HepG2 (cell line): Measurements from ENCODE around the gene BLID. TPM values are rescaled to one million over a fixed set of nuclear protein-coding genes. Genes with fewer than 3 reads are reported as not detected.

ENCODE experiments used
- ATAC-seq: fragments of 200-7000 bp; cut with Tn5 transposase; 3 replicates; pipeline ENCODE4 v1.9.1; 2020; ENCODE audit warnings: mild to moderate bottlenecking, moderate library complexity
- BruUV-seq: library from RNA; stranded (reverse); fragments of 400-500 nt; replicated peaks from 2 replicates; lab custom pipeline; 2021; lab: Mats Ljungman, UMichigan
- CTCF ChIA-PET: fragments of 300-600 bp; formaldehyde crosslinking; extraction: SDS; loops from one replicate; lab custom pipeline; 2021; ENCODE audit warnings: low total read pairs, inconsistent platforms, low intra/inter-chr PET ratio; lab: Yijun Ruan, JAX
- POLR2A ChIA-PET: fragments of 350-600 bp; sonication (Branson Sonifier 250); formaldehyde crosslinking; loops from one replicate; lab custom pipeline; 2020; ENCODE audit warnings: antibody characterized with exemption, inconsistent platforms; lab: Yijun Ruan, JAX
- DNase-seq: peaks from one replicate; pipeline ENCODE4 v3.0.0-alpha.2; 2015; ENCODE audit warnings: low spot score
- FAIRE-seq: peaks from 3 replicates; lab custom pipeline; 2011; peaks lifted over from hg19 to GRCh38; lab: Jason Lieb, UNC
- H2AFZ ChIP-seq: one replicate; pipeline ENCODE4 v1.6.1; 2011; ENCODE audit warnings: low read length, inconsistent platforms
- H3K27ac ChIP-seq: fragments of 300-600 bp; 3 replicates; pipeline ENCODE4 v1.8.0; 2011; ENCODE audit warnings: mixed run types, mild to moderate bottlenecking, mixed read lengths, low read length, inconsistent platforms; ENCODE audit not compliant: insufficient read depth; ENCODE audit errors: extremely low read length
- H3K27me3 ChIP-seq, 2 experiments: fragments of 200-600 bp in 1 of 2; 2 replicates in 1 of 2; 3 replicates in 1 of 2; pipeline versions ENCODE4 v1.6.0 to v1.8.0; 2011; ENCODE audit warnings: low read length in 2 of 2, mild to moderate bottlenecking in 2 of 2, moderate library complexity in 2 of 2, inconsistent platforms in 1 of 2; ENCODE audit not compliant: insufficient read depth in 2 of 2, control insufficient read depth in 1 of 2
- H3K36me3 ChIP-seq, 2 experiments: fragments of 200-600 bp in 1 of 2; replicated peaks in 1 of 2; 2 replicates in 1 of 2; 3 replicates in 1 of 2; pipeline versions ENCODE4 v1.5.1 to v1.8.0; 2011; ENCODE audit warnings: low read length in 2 of 2, inconsistent platforms in 1 of 2; ENCODE audit not compliant: insufficient read depth in 2 of 2, control insufficient read depth in 1 of 2
- H3K4me1 ChIP-seq: 2 replicates; pipeline ENCODE4 v1.5.1; 2012; ENCODE audit warnings: low read length, inconsistent platforms; ENCODE audit not compliant: insufficient read depth
- H3K4me2 ChIP-seq: 2 replicates; pipeline ENCODE4 v1.6.0; 2011; ENCODE audit warnings: low read depth, low read length, inconsistent platforms
- H3K4me3 ChIP-seq, 3 experiments: fragments of 200-600 bp in 1 of 3; sonication (generic), shearing (Covaris generic) in 1 of 3; replicated peaks in 1 of 3; 2 replicates each; pipeline ENCODE4 v1.5.1; 2011 to 2016; ENCODE audit warnings: low read length in 3 of 3, inconsistent platforms in 2 of 3, low read depth in 2 of 3, mild to moderate bottlenecking in 2 of 3, control low read depth in 1 of 3, mixed read lengths in 1 of 3; ENCODE audit not compliant: insufficient read depth in 1 of 3
- H3K79me2 ChIP-seq: one replicate; pipeline ENCODE4 v1.6.1; 2011; ENCODE audit warnings: low read length, inconsistent platforms; ENCODE audit not compliant: insufficient read depth
- H3K9ac ChIP-seq: 2 replicates; pipeline ENCODE4 v1.6.0; 2011; ENCODE audit warnings: mild to moderate bottlenecking, low read depth, low read length, inconsistent platforms; ENCODE audit not compliant: insufficient read depth
- H3K9me3 ChIP-seq: 2 replicates; pipeline ENCODE4 v1.5.1; 2012; ENCODE audit warnings: mild to moderate bottlenecking, low read length
- H4K20me1 ChIP-seq: 2 replicates; pipeline ENCODE4 v1.6.0; 2011; ENCODE audit warnings: inconsistent platforms, mild to moderate bottlenecking, low read length, moderate library complexity; ENCODE audit not compliant: insufficient read depth
- ATF7 ChIP-seq, 2 experiments: fragments of 450-650 bp in 1 of 2; sonication (generic) in 1 of 2; formaldehyde crosslinking in 1 of 2; IDR thresholded peaks; 2 replicates each; pipeline versions ENCODE4 v1.4.0 to v1.6.1; 2016 to 2020; ENCODE audit warnings: antibody characterized with exemption in 1 of 2, mild to moderate bottlenecking in 1 of 2, missing genetic modification reagents in 1 of 2
- FOXP1 ChIP-seq, 2 experiments: fragments of 450-650 bp in 1 of 2; IDR thresholded peaks; 2 replicates each; pipeline ENCODE4 v1.6.1; 2017 to 2018; ENCODE audit warnings: antibody characterized with exemption in 1 of 2
- NR0B2 ChIP-seq: sonication (generic); formaldehyde crosslinking; IDR thresholded peaks from 2 replicates; pipeline ENCODE4 v1.4.0; 2020; ENCODE audit warnings: mild to moderate bottlenecking, missing genetic modification reagents
- PHB2 ChIP-seq: fragments of 450-650 bp; IDR thresholded peaks from 2 replicates; pipeline ENCODE4 v1.6.1; 2018; ENCODE audit not compliant: partially characterized antibody
- PHF21A ChIP-seq: sonication (generic); formaldehyde crosslinking; IDR thresholded peaks from 2 replicates; pipeline ENCODE4 v1.5.0; 2020; ENCODE audit warnings: mild to moderate bottlenecking, missing genetic modification reagents
- ZHX2 ChIP-seq, 2 experiments: sonication (generic) in 1 of 2; formaldehyde crosslinking in 1 of 2; IDR thresholded peaks; 2 replicates each; pipeline versions ENCODE4 v1.6.1 to v1.9.0; 2014 to 2022; ENCODE audit warnings: antibody characterized with exemption in 1 of 2, borderline replicate concordance in 1 of 2, inconsistent platforms in 1 of 2, low read depth in 1 of 2, missing genetic modification reagents in 1 of 2
- ZNF768 ChIP-seq: sonication (generic); formaldehyde crosslinking; IDR thresholded peaks from 2 replicates; pipeline ENCODE4 v1.4.0; 2020; ENCODE audit warnings: missing genetic modification reagents
- ZNF790 ChIP-seq: sonication (generic); formaldehyde crosslinking; IDR thresholded peaks from 2 replicates; pipeline ENCODE4 v1.8.0; 2022; ENCODE audit warnings: missing genetic modification reagents, mild to moderate bottlenecking, borderline replicate concordance
- in situ Hi-C: cut with HindIII; loops from 2 replicates; pipeline ENCODE4 v1.10.0; 2017; ENCODE audit warnings: low pct_unique_long_range_greater_than_20kb; ENCODE audit not compliant: extremely low pct_ligation_motif_present
- intact Hi-C: fragments of 100-400 bp; cut with micrococcal nuclease; formaldehyde crosslinking; loops from one replicate; pipeline ENCODE4 v1.10.0; 2022; ENCODE audit not compliant: unreplicated experiment
- polyA plus RNA-seq, 8 experiments: library from polyadenylated mRNA; depleted of rRNA in 3 of 8; stranded (reverse) in 7 of 8; unstranded in 1 of 8; fragments of >200 nt; fragmentation: Illumina TruSeq in 4 of 8; extraction: Trizol in 4 of 8; gene quantifications; 2 replicates each; pipeline versions ENCODE4 v1.2.1 to v1.2.3, GENCODE V29; 2011 to 2016; ENCODE audit warnings: low read depth in 4 of 8, missing spikeins in 1 of 8, mixed read lengths in 1 of 8; ENCODE audit not compliant: insufficient read depth in 1 of 8
- total RNA-seq, 5 experiments: library from RNA; depleted of rRNA; stranded (reverse); fragments of >200 nt; fragmentation: Illumina TruSeq; extraction: Trizol; gene quantifications; 2 replicates each; pipeline ENCODE4 v1.2.3, GENCODE V29; 2016; ENCODE audit warnings: low read depth in 1 of 5

BLID gene
- total and polyA plus RNA-seq, 2 of the 13 experiments (the other 11 are each of a cell fraction or from before 2014, with no cell fraction given): not detected

- H3K4me2 ChIP-seq: no peak overlapping the region
- no peak overlapping the region for H2AFZ ChIP-seq
- no TSS peak for BruUV-seq
- no peak overlapping the region for H3K4me3 ChIP-seq
- H3K27ac ChIP-seq: no peak overlapping the region
- TF ChIP-seq ATF7 (IDR thresholded peaks at IDR 0.05) (0 out of 2 replicates have a peak, but pooled peaks have one; percentile 16), ATF7 (CRISPR knock-in tag; IDR thresholded peaks at IDR 0.05) (no peak), FOXP1 (IDR thresholded peaks at IDR 0.05) (no peak), FOXP1 (CRISPR knock-in tag; IDR thresholded peaks at IDR 0.05) (no peak), PHF21A (CRISPR knock-in tag) (no peak), ZNF768 (CRISPR knock-in tag) (no peak), NR0B2 (CRISPR knock-in tag) (no peak), PHB2 (no peak), ZNF790 (CRISPR knock-in tag) (no peak), ZHX2 (IDR thresholded peaks at IDR 0.05; ENCODE audit: low read depth) (no peak), ZHX2 (CRISPR knock-in tag; IDR thresholded peaks at IDR 0.05; ENCODE audit: borderline replicate concordance) (no peak)
- TF ChIP-seq, all 625 proteins: peak for 1
- Histone ChIP-seq H4K20me1 (no peaks in the 10 kb centered on the region), H3K36me3 (no peaks in the 10 kb centered on the region), H3K9ac (no peak overlapping the region), H3K79me2 (no peaks in the 10 kb centered on the region), H3K27me3 (no peaks in the 10 kb centered on the region), H3K4me1 (no peaks in the 10 kb centered on the region), H3K9me3 (no peaks in the 10 kb centered on the region)
- ChIA-PET CTCF (no interaction called here), POLR2A (no interaction called here)
- DNase-seq (no peak), FAIRE-seq (no peak), ATAC-seq (no peak)
- intact Hi-C loops: no loop called here
- in situ Hi-C loops: no loop called here
Observed at GRCh38 chr11:122074022-122074421, 42.0 kb downstream of the BLID start.
